ENCODE measurements around the gene BPGM. TPM values are rescaled to one million over a fixed set of nuclear protein-coding genes. Genes with fewer than 3 reads are reported as not detected.

The BPGM gene
- polyA plus RNA-seq, 1 of the 3 experiments (the other 2 are of a cell fraction): 12.4 TPM

- WGBS (ENCODE audit: low lambda C conversion rate): 53% methylated on average over 2 of the region's 2 CpGs
- no peaks in the 10 kb centered on the region for H4K20me1 ChIP-seq (ENCODE audit: insufficient read depth)
- CTCF ChIA-PET: interaction anchor here (0.9 to 10.7 kb wide), 3 partner anchors 60 to 262 kb away, joined by 4 to 114 read pairs (median 5); no protein-coding TSS in a partner anchor
- H3F3A ChIP-seq (replicated peaks; ENCODE audit: insufficient read depth): peaks cover 24% of the 10 kb centered on the region
- peaks cover 20 to 49% of the 10 kb centered on the region in 2 experiments for H3K4me1 ChIP-seq (ENCODE audit: control insufficient read depth in 1 of 2, insufficient read depth in 2 of 2, low read depth in 1 of 2, low read length in 1 of 2)
- POLR2A ChIA-PET: no interaction called here
- no peak for DNase-seq
- no peaks in the 10 kb centered on the region for H3K27me3 ChIP-seq (ENCODE audit: insufficient read depth)
- no peaks in the 10 kb centered on the region for H3K36me3 ChIP-seq (replicated peaks in 1 of 2; ENCODE audit: control insufficient read depth in 1 of 2, insufficient read depth in 2 of 2, low read length in 1 of 2)
- H3K9me3 ChIP-seq: no peaks in the 10 kb centered on the region
- H3K4me3 ChIP-seq (ENCODE audit: low read depth in 2 of 2, low read length in 1 of 2): no peak overlapping the region
- H2AFZ ChIP-seq (ENCODE audit: low read depth): peak overlapping the region; percentile 62
- H3K27ac ChIP-seq (ENCODE audit: low read depth in 2 of 2, low read length in 1 of 2): peak overlapping the region; percentile 88 to 90
- H3K79me2 ChIP-seq (ENCODE audit: insufficient read depth): no peaks in the 10 kb centered on the region
- TF ChIP-seq YY1 (IDR thresholded peaks at IDR 0.05; ENCODE audit: low read depth) (0 out of 2 replicates have a peak, but pooled peaks have one; percentile 13), FOXJ3 (CRISPR knock-in tag; IDR thresholded peaks at IDR 0.05) (no peak), CTCF (IDR thresholded peaks at IDR 0.05) (no peak), NRF1 (IDR thresholded peaks at IDR 0.05; ENCODE audit: low read depth, low read length) (no peak), FOXM1 (IDR thresholded peaks at IDR 0.05; ENCODE audit: low read depth) (no peak), ELF1 (IDR thresholded peaks at IDR 0.05) (no peak), SMC3 (IDR thresholded peaks at IDR 0.05; ENCODE audit: low read depth, low read length) (no peak), RAD21 (IDR thresholded peaks at IDR 0.05; ENCODE audit: low read length) (no peak), MXI1 (IDR thresholded peaks at IDR 0.05; ENCODE audit: low read depth, low read length) (no peak), USF2 (IDR thresholded peaks at IDR 0.05; ENCODE audit: borderline replicate concordance, low read depth, low read length) (no peak), CHD2 (IDR thresholded peaks at IDR 0.05; ENCODE audit: low read length, partially characterized antibody) (no peak), RFX5 (IDR thresholded peaks at IDR 0.05; ENCODE audit: low read length) (no peak), TEAD4 (IDR thresholded peaks at IDR 0.05; ENCODE audit: borderline replicate concordance, insufficient read depth) (no peak), USF1 (IDR thresholded peaks at IDR 0.05; ENCODE audit: borderline replicate concordance, low read depth) (no peak), TCF12 (IDR thresholded peaks at IDR 0.05) (peak; percentile 44; the same call in 1 of the 2 replicates), GATA2 (CRISPR knock-in tag; IDR thresholded peaks at IDR 0.05) (no peak), SIN3A (IDR thresholded peaks at IDR 0.05; ENCODE audit: borderline replicate concordance, low read depth, low read length) (no peak), RXRA (IDR thresholded peaks at IDR 0.05; ENCODE audit: borderline replicate concordance, low read depth) (no peak), FOSL2 (IDR thresholded peaks at IDR 0.05; ENCODE audit: borderline replicate concordance, low read depth) (peak; percentile 18; the same call in 1 of the 2 replicates), NFIC (IDR thresholded peaks at IDR 0.05; ENCODE audit: borderline replicate concordance) (peak; percentile 54; the same call in 1 of the 2 replicates)
- TF ChIP-seq, protein P1, sequence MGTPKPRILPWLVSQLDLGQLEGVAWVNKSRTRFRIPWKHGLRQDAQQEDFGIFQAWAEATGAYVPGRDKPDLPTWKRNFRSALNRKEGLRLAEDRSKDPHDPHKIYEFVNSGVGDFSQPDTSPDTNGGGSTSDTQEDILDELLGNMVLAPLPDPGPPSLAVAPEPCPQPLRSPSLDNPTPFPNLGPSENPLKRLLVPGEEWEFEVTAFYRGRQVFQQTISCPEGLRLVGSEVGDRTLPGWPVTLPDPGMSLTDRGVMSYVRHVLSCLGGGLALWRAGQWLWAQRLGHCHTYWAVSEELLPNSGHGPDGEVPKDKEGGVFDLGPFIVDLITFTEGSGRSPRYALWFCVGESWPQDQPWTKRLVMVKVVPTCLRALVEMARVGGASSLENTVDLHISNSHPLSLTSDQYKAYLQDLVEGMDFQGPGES (IDR thresholded peaks at IDR 0.05; ENCODE audit: low read depth, low read length): no peak
- H3K9ac ChIP-seq: peak overlapping the region; percentile 37
- H3K4me2 ChIP-seq: peak overlapping the region; percentile 72
- no peaks in the 10 kb centered on the region for H3K9me2 ChIP-seq
Measured at GRCh38 chr7:134692344-134692705, 45.7 kb downstream of the BPGM start.

Data from SK-N-SH (cell line).